IMR-90 (cell line): ENCODE data around the gene AKAP8L. TPM values are rescaled to one million over a fixed set of nuclear protein-coding genes. Genes with fewer than 3 reads are reported as not detected.

Source experiments
- ATAC-seq: fragments of 200-7000 bp; cut with Tn5 transposase; 2 replicates; pipeline ENCODE4 v1.9.1; 2020; ENCODE audit warnings: low read depth, mild to moderate bottlenecking, moderate library complexity
- BruUV-seq: library from RNA; stranded (reverse); fragments of 400-500 nt; replicated peaks from 2 replicates; lab custom pipeline; 2021; lab: Mats Ljungman, UMichigan
- CTCF ChIA-PET: fragments of 300-600 bp; formaldehyde crosslinking; extraction: SDS; loops from one replicate; lab custom pipeline; 2021; ENCODE audit warnings: antibody characterized with exemption; lab: Yijun Ruan, JAX
- POLR2A ChIA-PET: fragments of 300-600 bp; sonication (Branson Sonifier 250); formaldehyde crosslinking; loops from one replicate; lab custom pipeline; 2022; ENCODE audit warnings: antibody characterized with exemption; ENCODE audit not compliant: unreplicated experiment; lab: Charles Lee
- DNase-seq: peaks from one replicate; pipeline ENCODE4 v3.0.0; 2013
- H2AFZ ChIP-seq: replicated peaks from 2 replicates; pipeline ENCODE3; 2013; ENCODE audit warnings: low read length, mild to moderate bottlenecking; ENCODE audit not compliant: poor library complexity
- H2AK5ac ChIP-seq: 2 replicates; pipeline ENCODE4 v1.6.1; 2013; ENCODE audit warnings: low read depth, low read length, inconsistent platforms
- H2AK9ac ChIP-seq: replicated peaks from 2 replicates; pipeline ENCODE3; 2013; ENCODE audit warnings: mild to moderate bottlenecking, low read depth, low read length, moderate library complexity; ENCODE audit not compliant: poor library complexity
- H2BK120ac ChIP-seq: 2 replicates; pipeline ENCODE4 v1.6.1; 2013; ENCODE audit warnings: low read depth, low read length, inconsistent platforms
- H2BK15ac ChIP-seq: 3 replicates; pipeline ENCODE4 v1.6.1; 2013; ENCODE audit warnings: low read depth, low read length, inconsistent platforms
- H2BK20ac ChIP-seq: 2 replicates; pipeline ENCODE4 v1.6.1; 2013; ENCODE audit warnings: low read depth, mild to moderate bottlenecking, inconsistent platforms, low read length, moderate library complexity
- H2BK5ac ChIP-seq: 2 replicates; pipeline ENCODE4 v1.6.1; 2013; ENCODE audit warnings: mild to moderate bottlenecking, low read depth, low read length, inconsistent platforms; ENCODE audit not compliant: poor library complexity, severe bottlenecking
- H3K14ac ChIP-seq: replicated peaks from 2 replicates; pipeline ENCODE4 v1.6.1; 2013; ENCODE audit warnings: low read depth, low read length, inconsistent platforms
- H3K18ac ChIP-seq: 2 replicates; pipeline ENCODE4 v1.6.1; 2013; ENCODE audit warnings: low read depth, low read length, control low read depth
- H3K23ac ChIP-seq: 2 replicates; pipeline ENCODE4 v1.6.1; 2013; ENCODE audit warnings: low read depth, low read length, inconsistent platforms
- H3K27ac ChIP-seq: 2 replicates; pipeline ENCODE4 v1.5.1; 2013; ENCODE audit warnings: mild to moderate bottlenecking, control low read depth, low read length; ENCODE audit not compliant: insufficient read depth
- H3K27me3 ChIP-seq: 2 replicates; pipeline ENCODE4 v1.6.1; 2013; ENCODE audit warnings: low read length; ENCODE audit not compliant: control insufficient read depth, insufficient read depth
- H3K36me3 ChIP-seq: 2 replicates; pipeline ENCODE4 v1.6.1; 2013; ENCODE audit warnings: low read length, mixed read lengths; ENCODE audit not compliant: control insufficient read depth, insufficient read depth
- H3K4ac ChIP-seq: 2 replicates; pipeline ENCODE4 v1.6.1; 2013; ENCODE audit warnings: low read depth, low read length, inconsistent platforms
- H3K4me1 ChIP-seq: 2 replicates; pipeline ENCODE4 v1.6.1; 2013; ENCODE audit warnings: low read length, mixed read lengths; ENCODE audit not compliant: control insufficient read depth, insufficient read depth
- H3K4me2 ChIP-seq: 2 replicates; pipeline ENCODE4 v1.6.1; 2013; ENCODE audit warnings: low read depth, mild to moderate bottlenecking, control low read depth, low read length, moderate library complexity
- H3K4me3 ChIP-seq: 2 replicates; pipeline ENCODE4 v1.5.1; 2013; ENCODE audit warnings: low read depth, mild to moderate bottlenecking, control low read depth, low read length, moderate library complexity; ENCODE audit not compliant: insufficient read depth
- H3K56ac ChIP-seq: 2 replicates; pipeline ENCODE4 v1.6.1; 2013; ENCODE audit warnings: low read length, inconsistent platforms; ENCODE audit not compliant: insufficient read depth; ENCODE audit errors: extremely low read depth
- H3K79me1 ChIP-seq, 2 experiments: 2 replicates each; pipeline ENCODE4 v1.6.1; 2013; ENCODE audit warnings: low read length in 2 of 2, inconsistent platforms in 1 of 2, low read depth in 1 of 2
- H3K9ac ChIP-seq: 2 replicates; pipeline ENCODE4 v1.6.1; 2013; ENCODE audit warnings: low read depth, low read length, control low read depth
- H3K9me1 ChIP-seq: 2 replicates; pipeline ENCODE4 v1.6.1; 2013; ENCODE audit warnings: low read length, inconsistent platforms; ENCODE audit not compliant: insufficient read depth
- H3K9me3 ChIP-seq: 2 replicates; pipeline ENCODE4 v1.6.1; 2013; ENCODE audit warnings: low read length; ENCODE audit not compliant: control insufficient read depth, insufficient read depth
- H4K20me1 ChIP-seq: 2 replicates; pipeline ENCODE4 v1.6.1; 2013; ENCODE audit warnings: low read length, inconsistent platforms; ENCODE audit not compliant: insufficient read depth
- H4K5ac ChIP-seq: 2 replicates; pipeline ENCODE4 v1.6.1; 2013; ENCODE audit warnings: mild to moderate bottlenecking, low read depth, low read length, control low read depth
- H4K8ac ChIP-seq, 2 experiments: 2 replicates each; pipeline ENCODE4 v1.6.1; 2013; ENCODE audit warnings: low read depth in 2 of 2, low read length in 2 of 2, control low read depth in 1 of 2, inconsistent platforms in 1 of 2
- H4K91ac ChIP-seq: 2 replicates; pipeline ENCODE4 v1.6.1; 2013; ENCODE audit warnings: low read depth, low read length, inconsistent platforms; ENCODE audit not compliant: insufficient read depth
- FOS ChIP-seq: fragments of 150-350 bp; IDR thresholded peaks from 2 replicates; pipeline ENCODE4 v1.6.1; 2016; ENCODE audit warnings: low read depth, low read length
- MAZ ChIP-seq: IDR thresholded peaks from 2 replicates; pipeline ENCODE4 v1.6.1; 2012; ENCODE audit warnings: low read depth, mild to moderate bottlenecking, low read length, improper control_type of control experiment, moderate library complexity, borderline replicate concordance
- NFE2L2 ChIP-seq: fragments of 150-350 bp; IDR thresholded peaks from 2 replicates; pipeline ENCODE4 v1.6.1; 2016; ENCODE audit warnings: low read depth, mild to moderate bottlenecking, low read length
- WGBS, 2 experiments: methylation state at CpG; one replicate each; pipeline versions ENCODE4 v1.1.5 to v1.1.7; 2013; ENCODE audit warnings: missing lambda C conversion rate in 2 of 2; ENCODE audit not compliant: insufficient read length in 1 of 2; ENCODE audit errors: extremely low coverage in 2 of 2; 5-methylcytosine and 5-hydroxymethylcytosine counted together
- dilution Hi-C: fragments of 300-500 bp; cut with HindIII; formaldehyde crosslinking; loops from one replicate; pipeline ENCODE4 v1.14.3; 2018; ENCODE audit warnings: low sequenced_read_pairs; ENCODE audit not compliant: unreplicated experiment
- in situ Hi-C: fragments of 300-500 bp; cut with MboI; formaldehyde crosslinking; loops from 3 replicates; pipeline ENCODE4 v1.14.3; 2019; ENCODE audit warnings: low sequenced_read_pairs, inconsistent platforms, mixed read lengths
- intact Hi-C: fragments of 100-400 bp; cut with micrococcal nuclease; formaldehyde crosslinking; loops from 2 replicates; pipeline ENCODE4 v1.10.0; 2022
- polyA plus RNA-seq, 3 experiments: library from polyadenylated mRNA; depleted of rRNA; stranded (reverse); fragments of >200 nt; gene quantifications; 2 replicates each; pipeline ENCODE4 v1.2.3, GENCODE V29; 2012; ENCODE audit warnings: low replicate concordance in 1 of 3
- total RNA-seq: library from RNA; depleted of rRNA; stranded (reverse); fragments of >200 nt; gene quantifications from 2 replicates; pipeline ENCODE4 v1.2.3, GENCODE V29; 2012

Gene AKAP8L
- total and polyA plus RNA-seq, 2 of the 4 experiments (the other 2 are of a cell fraction): 43.1 to 44.6 TPM

DNA sequence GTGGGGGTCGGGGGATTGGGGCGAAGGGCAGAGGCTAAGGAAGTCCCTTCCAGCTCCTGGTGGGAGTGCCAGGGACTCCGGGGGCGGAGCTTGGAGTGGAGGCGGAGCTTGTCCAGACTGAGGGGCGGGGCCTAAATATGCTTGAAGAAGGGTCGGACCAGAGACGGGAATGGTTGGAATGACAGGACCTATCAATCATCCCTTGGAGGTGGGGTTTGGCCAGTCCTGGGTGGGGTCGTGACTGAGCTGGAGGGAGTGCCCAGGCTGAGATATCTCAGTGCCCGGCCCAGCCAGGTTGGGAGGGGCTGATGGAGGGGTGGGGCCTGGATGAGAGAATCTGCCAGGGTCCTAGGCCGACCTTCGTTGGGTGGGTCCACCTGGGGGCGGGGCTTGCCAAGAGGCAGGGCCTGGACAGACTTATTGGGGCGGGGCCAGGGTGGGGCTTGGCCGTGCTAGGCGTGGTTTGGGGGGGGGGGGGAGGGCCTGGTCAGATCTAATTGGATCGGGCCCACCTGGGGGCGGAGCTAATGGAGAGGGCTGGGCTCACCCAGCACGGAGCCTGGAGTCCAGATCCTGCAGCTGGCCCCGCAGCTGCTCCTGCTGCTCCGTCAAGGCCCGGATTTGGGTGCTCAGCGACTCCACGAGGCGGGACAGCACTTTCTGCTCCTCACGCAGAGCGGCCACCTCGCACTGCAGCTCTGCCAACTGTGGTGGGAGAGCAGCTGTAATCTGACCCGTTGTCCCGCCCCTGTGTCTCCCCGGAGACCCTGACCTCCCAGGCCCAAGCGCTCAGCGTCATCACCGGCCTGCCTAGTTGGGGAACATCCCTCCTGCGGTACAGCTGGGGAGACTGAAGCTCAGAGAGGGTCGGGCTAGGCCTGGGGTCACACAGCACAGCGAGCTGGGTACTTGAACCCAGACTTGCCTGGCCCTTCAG lies 33.6 kb upstream of the AKAP8L start:
- H3K9ac ChIP-seq: no peak overlapping the region
- H3K14ac ChIP-seq: 0 out of 2 replicates have a peak overlapping the region, but pooled peaks have one; percentile 15
- TF ChIP-seq MAZ (no peak), FOS (no peak), NFE2L2 (no peak)
- H4K91ac ChIP-seq: no peak overlapping the region
- no peaks in the 10 kb centered on the region for H3K9me3 ChIP-seq
- no TSS peak for BruUV-seq
- peak overlapping the region; percentile 97 for H2AFZ ChIP-seq
- H3K4ac ChIP-seq: peak overlapping the region; percentile 35; the same call in 1 of the 2 replicates
- H2AK5ac ChIP-seq: no peak overlapping the region
- intact Hi-C loops: loop anchor here (10.0 kb wide), 1 partner anchor 102 kb away; no protein-coding TSS in a partner anchor
- H3K27me3 ChIP-seq: peaks cover 22% of the 10 kb centered on the region
- ChIA-PET CTCF (no interaction called here), POLR2A (no interaction called here)
- ATAC-seq (peak; percentile 53), DNase-seq (peak; percentile 58)
- no peak overlapping the region for H2BK5ac ChIP-seq
- peaks cover 4% of the 10 kb centered on the region; the same call in 1 of the 2 replicates for H3K36me3 ChIP-seq
- H3K18ac ChIP-seq: no peak overlapping the region
- H2BK120ac ChIP-seq: 0 out of 2 replicates have a peak overlapping the region, but pooled peaks have one; percentile 4
- H4K8ac ChIP-seq: peak overlapping the region; percentile 22 to 87; a peak in 1 of 4 replicates
- H3K23ac ChIP-seq: 0 out of 2 replicates have a peak overlapping the region, but pooled peaks have one; percentile 27
- no peak overlapping the region for H2BK20ac ChIP-seq
- peaks cover 7% of the 10 kb centered on the region; the same call in 1 of the 2 replicates for H3K4me1 ChIP-seq
- H2AK9ac ChIP-seq: peak overlapping the region; percentile 77
- H3K4me2 ChIP-seq: peak overlapping the region; percentile 79
- H4K20me1 ChIP-seq: no peaks in the 10 kb centered on the region; the same call in 1 of the 2 replicates
- dilution Hi-C loops: no loop called here
- H4K5ac ChIP-seq: no peak overlapping the region
- H3K9me1 ChIP-seq: peaks cover 20% of the 10 kb centered on the region
- H2BK15ac ChIP-seq: no peak overlapping the region
- H3K4me3 ChIP-seq: peak overlapping the region; percentile 24
- peaks cover 0 to 6% of the 10 kb centered on the region in 2 experiments; a peak in 1 of 4 replicates for H3K79me1 ChIP-seq
- in situ Hi-C loops: no loop called here
- H3K27ac ChIP-seq: no peak overlapping the region
- no peak overlapping the region for H3K56ac ChIP-seq
- WGBS, 2 experiments: 8% methylated on average over 26 of the region's 37 CpGs; no CpG with 5 or more reads in 1 of the 2 experiments
